Stimulated activated CD4-positive, alpha-beta T cell treated with anti-CD3 and anti-CD28 coated beads, Interleukin-1b, Interleukin-23, amount 100 ng/mL, for 1 hour (primary cell): ENCODE data around the gene RANBP9.

Experiments
- DNase-seq, 2 donors: peaks; one replicate each; pipeline ENCODE4 v3.0.0-alpha.2; 2020; ENCODE audit warnings: low read depth in 2 of 2

The RANBP9 gene

DNA sequence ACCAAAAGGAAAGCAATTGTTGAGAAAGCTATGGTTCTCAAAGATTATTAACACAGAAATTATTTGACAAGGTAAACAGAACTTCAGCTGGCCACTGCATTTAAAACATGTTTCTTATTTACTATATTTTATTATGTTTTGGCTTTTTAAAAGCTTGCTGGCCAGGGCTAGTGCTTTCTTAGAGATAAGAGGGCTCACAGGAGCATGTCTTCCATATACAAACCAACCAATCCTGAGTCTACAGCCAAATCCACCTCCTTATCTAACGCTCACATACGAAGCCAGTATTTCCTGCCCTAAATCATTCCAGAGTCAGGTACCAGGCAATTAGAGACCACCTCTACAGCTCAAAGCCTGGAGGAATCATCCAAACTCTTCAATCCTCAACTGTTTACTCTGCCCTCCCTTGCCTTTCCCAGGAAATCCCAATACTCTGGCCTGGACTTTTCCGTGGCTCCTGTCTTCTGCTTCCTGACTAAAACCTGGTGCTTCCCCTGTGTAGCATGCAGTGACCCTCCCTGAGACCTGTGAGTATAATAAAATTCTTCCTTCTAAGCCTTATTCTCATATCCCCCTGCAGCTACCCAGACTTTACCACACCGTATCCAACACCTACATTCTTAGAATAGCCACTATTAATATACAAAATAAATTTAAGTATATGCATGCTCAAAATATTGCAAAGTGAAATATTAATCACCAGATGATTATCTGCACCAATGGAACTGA, 33.2 kb downstream of the RANBP9 start:
- DNase-seq: no peak

DNA sequence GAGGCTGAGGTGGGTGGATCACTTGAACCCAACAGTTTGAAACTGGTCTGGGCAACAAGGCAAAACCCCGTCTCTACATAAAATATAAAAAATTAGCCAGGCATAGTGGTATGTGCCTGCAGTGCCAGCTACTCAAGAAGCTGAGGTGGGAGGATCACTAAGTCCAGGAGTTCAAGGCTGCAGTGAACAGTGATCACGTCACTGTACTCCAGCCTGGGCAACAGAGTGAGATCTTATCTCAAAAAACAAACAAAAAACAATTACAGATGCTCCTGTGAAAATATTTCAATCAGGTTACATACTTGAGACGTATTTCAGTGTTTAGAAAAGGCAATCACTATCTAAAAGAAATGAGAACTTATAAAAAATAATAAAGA, 33.8 kb downstream of the RANBP9 start:
- DNase-seq: no peak

DNA sequence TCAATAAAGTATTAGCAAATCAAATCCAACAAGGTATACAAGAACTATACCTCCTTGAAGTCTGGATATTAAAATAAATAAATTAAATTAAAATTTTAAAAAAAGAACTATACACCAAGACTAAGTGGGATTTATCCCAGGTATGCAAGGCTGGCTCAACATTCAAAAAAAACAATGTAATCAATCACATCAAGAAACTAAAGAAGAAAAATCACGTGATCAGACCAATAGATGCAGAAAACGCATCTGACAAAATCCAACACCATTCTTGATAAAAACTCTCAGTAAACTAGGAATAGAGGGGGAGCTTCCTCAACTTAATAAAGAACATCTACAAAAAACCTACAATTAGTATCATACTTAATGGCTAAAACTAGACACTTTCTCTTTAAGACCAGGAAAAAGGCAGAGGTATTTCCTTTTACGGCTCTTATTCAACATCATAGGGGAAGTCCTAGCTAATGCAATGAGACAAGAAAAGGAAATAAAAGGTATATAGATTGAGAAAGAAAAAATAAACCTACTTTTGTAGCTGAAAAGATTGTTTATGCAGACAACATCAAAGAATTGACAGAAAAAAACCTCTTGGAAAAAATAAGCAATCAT, 35.0 kb downstream of the RANBP9 start:
- no peak for DNase-seq

DNA sequence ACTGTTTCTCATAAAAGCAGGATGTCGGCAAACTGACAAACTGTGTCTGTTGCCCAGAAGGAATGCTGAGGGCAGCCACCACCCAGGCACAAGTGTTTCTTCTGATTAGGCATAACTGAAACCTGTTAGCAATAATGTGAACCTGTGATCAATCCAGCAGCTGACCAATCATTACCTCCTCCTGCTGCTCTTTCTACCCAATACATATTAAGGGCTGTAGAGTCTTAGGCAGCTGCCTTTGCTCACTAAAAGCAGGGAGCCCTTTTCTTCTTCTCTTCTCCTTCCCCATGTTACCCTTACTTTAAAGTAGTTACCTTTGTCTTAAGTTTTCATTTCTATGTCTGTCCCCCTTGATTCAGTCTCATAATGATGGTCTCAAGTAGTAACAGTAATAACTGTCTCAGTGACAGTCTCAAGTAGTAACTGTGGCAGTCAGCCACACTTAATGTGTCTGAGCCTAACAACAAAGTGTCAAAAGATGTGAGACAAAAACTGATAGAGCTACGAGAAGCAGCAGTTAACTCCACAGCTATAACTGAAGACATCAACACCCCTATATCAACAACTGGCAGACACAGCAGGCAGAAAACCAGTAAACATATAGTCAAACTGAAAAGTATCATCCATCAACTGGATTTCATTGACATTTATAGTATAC, 37.0 kb downstream of the RANBP9 start:
- no peak for DNase-seq

DNA sequence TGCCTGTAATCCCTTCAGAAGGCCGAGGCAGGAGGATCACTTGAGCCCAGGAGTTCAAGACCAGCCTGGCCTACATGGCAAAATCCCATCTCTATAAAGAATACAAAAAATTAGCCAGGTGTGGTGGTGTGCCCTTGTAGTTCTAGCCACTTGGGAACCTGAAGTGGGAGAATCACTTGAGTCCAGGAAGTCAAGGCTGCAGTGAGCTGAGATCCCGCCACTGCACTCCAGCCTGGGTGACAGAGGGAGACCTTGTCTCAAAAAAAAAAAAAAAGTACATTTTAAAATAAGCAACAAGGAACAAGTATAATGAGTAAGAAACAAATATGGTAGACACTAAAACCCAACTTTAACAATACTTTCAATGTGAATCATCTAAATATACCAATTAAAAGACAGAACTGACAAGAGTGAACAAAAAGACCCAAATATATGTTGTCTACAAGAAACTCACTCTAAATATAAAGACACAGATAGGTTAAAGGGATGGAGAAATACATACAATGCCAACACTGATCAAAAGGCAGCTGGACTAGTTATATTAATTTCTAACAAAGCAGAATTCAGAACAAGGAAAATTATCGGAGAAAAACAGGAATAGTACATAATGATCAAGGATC, 37.7 kb downstream of the RANBP9 start:
- no peak for DNase-seq

DNA sequence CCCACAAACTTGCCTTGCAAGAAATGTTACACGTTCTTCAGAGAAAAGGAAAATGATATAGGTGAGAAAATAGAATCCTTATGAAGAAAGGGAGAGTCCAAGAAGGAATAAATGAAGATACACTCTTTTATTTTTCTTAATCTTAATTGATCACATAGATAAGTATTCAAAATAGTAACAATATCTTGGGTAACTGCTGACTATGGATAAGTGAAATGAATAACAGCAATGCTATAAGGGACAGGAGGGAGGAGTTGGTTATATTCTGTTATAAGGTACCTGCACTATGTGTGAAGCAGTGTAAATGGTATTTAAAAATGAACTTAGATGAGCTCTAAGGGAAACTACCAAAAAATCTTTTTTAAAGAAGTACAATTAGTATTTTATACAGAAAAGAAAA, 38.3 kb downstream of the RANBP9 start:
- DNase-seq: no peak

DNA sequence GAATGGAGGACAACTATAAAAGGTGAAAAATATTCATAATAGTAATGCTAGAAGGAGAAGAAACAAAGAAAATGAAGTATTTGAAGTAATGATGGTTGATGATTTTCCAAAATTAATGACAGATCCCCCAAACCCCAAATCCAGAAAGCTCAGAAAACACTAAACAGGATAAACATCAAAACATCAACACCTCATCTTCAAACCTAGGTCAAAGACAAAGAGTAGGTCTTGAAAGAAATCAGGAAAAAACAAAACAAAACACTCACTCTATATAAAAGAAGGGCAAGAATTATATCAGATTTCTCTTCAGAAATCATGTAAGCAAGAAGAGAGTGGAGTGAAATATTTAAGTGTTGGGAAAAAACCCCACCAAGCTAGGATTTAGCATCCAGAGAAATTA, 38.7 kb downstream of the RANBP9 start:
- no peak for DNase-seq

DNA sequence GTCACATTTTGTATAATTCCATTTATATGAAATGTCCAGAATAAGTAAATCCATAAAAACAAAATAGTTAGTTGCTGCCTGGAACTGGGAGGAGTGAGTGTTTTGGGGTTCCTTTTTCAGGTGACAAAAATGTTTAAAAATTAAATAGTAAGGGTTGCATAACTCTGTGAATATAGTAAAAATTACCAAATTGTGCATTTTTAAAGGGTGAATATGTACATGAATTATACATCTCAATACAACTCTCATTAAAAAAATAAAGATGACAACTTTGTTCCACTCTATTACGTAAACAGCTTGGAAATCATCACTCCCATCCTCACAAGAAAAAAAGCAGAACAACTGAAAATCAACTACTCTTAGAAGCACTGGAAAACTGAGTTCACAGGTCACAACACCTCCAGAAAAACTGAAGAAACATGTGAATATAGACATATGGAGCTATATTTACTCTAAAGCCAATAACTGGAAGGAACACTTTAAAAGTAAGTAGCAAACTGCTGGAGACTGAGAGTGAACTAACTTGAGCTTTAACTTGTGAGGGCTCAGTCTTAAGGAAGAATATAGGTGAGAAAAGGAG, 40.0 kb downstream of the RANBP9 start:
- DNase-seq: no peak

DNA sequence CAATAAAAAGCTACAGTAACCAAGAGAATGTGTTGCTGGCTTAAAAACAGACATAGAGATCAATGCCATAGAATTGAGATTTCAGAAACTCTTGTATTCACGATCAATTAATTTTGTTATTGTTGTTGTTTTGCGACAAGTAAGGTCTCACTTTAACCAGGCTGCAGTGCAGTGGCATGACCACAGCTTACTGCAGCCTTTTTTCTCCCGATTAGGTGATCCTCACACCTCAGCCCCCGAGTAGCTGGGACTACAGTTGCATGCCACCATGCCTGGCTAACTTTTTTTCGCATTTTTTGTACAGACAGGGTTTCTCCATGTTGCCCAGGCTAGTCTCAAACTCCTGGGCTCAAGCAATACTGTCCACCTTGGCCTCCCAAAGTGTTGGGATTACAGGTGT, 42.2 kb downstream of the RANBP9 start:
- DNase-seq: no peak

DNA sequence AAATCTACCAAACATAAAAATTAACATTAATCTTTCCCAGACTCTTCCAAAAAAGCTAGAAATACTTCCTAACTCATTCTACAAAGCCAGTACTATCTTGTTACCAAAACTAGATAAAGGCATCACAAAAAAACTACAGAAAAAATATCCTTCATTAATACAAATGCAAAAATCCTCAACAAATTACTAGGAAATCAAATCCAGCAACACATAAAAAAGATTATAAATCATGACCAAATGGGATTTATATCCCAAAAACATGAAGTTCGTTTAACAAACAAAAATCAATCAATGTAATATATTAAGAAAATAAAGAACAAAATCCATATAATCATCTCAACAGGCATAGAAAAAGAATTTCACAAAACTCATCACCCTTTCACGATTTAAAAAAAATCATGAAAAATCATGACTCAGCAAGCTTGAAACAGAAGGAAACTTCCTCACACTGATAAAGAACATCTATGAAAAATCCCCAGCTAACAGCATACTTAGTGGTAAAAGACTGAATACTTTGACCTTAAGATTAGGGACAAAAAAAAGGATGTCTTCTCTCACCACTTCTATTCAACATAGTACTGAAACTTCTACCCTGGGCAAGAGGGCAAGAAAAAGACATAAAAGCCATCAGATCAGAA, 43.2 kb downstream of the RANBP9 start:
- DNase-seq: no peak

DNA sequence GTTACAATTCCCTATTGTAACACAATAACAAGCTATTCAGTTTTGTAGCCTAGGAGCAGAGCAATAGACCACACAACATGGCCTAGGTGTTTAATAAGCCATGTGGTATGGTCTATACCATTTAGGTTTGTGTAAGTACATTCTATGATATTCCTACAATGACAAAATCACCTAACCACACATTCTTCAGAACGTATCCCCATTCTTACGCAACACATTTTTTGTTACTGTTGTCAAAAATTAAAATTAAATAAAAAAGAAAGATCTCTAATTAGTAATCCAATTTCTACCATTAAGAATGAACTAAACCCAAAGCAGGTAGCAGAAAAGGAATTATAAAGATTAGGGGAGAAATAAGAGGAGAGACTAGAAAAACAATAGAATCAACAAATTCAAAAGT, 44.0 kb downstream of the RANBP9 start:
- no peak for DNase-seq

DNA sequence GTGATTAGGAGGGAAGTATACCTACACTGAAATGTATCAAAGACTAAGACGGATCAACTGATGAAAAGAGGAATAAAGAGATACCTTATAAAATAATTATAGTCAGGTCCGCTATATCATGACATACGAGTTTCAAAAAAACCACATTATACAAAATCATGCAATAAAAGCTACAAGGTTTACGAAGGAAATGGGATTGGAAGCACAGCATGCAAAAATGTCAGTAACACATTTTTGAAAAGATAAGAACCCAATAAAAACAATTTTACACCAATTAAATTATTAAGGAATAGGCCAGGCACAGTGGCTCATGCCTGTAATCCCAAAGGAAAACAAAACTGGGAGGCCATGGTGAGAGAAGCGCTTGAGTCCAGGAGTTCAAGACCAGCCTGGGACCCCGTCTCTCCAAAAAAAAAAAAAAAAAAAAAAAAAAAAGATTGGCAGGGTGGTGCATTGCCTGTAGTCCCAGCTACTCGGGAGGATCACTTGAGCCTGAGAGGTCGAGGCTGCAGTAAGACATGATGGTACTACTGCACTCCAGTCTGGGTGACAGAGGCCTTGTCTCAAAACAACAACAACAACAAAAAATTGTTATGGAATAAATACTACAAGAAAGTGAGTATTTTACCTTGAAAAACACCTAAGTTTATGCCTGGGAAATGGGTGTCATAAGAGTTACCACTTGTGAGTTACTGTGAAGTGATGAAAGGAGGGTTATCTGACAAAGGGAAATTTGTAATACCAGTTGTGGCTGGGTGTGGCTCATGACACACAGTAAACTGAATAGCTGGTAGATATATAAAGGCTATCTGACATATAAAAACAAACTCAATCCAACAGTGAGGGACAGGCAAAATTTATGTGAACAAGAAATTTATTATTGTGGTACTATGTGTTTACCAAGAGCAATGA, 45.2 kb downstream of the RANBP9 start:
- DNase-seq: no peak

DNA sequence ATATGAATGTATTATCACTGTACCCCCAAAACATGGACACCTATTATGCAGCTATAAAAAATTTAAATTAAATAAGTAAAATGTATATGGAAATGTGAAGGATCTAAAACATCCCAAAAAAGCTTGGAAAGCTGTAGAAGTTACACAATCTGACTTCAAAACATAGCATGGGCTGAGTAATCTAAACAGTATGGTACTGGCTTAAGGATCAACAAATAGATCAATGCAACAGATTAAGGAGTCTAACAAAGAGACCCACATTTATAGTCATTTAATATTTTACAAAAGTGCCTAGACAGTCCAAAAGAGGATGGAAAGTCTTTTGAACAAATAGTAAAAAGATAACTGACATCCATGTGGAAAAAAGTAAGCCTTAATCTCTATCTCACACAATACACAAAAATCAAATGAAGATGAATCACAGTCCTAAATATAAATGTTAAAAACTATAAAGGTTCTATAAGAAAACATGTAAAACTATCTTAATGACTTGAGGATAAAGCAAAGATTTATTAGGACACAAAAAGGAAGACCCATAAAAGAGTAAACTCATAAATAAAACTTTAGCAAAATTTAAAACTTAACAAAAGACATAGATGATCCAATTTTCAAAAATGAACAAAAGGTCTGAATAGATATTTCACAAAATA, 46.8 kb downstream of the RANBP9 start:
- no peak for DNase-seq

DNA sequence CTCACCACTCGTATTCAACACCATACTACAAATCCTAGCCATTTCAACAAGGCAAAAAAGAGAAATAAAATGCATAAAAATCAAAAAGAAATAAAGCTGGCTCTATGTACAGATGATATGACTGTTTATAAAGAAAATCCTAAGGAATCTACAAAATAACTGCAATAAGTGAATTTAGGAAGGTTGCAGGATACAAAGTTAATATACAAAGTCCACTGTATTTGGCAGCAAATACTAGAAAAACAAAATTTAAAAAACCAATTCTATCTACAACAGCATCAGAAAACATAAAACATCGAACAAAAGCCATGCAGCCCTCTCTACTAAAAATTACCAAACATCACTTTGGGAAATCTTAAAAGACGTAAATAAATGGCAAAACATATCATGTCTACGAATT, 47.6 kb downstream of the RANBP9 start:
- DNase-seq: no peak

DNA sequence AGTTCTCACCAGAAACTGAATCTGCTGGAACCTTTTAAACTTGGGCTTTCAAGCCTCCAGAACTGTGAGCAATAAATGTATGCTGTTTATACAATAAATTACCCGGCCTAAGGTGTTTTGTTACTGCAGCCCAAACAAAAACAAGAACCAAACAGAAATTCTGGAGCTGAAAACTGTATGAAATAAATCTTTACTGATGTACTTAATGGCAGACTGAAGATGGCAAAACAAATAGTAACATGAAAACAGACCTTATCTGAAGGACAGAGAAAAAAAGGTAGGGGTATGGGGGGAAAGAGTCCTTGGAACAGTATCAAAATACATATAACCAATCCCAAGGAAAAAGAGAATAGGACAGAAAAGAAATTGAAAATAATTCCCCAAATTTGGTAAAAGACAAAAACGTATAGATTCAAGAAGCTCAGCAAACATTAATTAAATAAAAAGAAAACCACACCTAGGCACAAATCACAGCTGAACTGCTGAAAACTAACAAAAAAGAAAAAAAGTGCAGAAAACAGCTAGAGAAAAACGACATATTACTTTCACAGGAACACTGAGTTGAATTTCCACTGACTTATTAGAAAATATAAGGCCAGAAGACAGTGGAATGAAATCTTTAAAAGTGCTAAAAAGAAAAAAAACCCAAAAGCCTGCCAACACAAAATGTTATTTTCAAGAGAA, 48.8 kb downstream of the RANBP9 start:
- DNase-seq: no peak

DNA sequence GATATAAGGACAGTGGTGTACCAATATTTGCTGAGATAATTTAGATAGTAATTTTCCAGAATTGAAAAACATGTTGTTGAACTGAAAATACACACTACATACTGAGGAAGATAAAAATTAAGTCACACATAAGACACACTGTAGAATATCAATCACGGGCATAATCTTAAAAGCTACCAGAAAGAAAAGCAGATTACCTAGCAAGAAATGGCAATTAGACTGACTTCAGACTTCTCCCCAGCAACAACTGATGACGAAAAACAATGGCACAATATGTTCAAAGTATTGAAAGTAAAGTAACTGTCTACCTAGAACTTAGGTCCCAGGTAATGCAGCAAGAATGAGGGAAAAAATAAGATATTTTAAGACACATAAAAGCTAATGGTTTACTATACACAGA, 50.0 kb downstream of the RANBP9 start:
- DNase-seq: no peak

DNA sequence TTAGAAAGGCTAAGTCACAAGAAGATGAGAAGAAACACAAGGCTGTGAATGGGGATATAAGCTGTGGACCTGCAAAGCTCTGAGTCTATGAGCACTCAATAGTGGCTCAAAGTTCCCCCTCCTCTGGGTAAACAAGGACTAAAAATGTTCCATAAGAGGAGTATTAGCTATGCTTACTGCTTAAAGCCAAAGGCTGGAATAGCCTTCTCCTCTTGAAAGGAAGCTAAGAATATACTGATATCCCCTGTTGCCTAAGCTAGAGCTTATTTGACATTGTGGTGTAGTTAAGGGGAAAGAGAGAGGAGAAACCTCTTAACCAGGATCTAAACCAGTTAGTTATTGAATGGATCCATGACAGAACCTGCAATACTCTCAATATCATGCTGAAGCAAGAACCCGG, 50.7 kb downstream of the RANBP9 start:
- DNase-seq: no peak

DNA sequence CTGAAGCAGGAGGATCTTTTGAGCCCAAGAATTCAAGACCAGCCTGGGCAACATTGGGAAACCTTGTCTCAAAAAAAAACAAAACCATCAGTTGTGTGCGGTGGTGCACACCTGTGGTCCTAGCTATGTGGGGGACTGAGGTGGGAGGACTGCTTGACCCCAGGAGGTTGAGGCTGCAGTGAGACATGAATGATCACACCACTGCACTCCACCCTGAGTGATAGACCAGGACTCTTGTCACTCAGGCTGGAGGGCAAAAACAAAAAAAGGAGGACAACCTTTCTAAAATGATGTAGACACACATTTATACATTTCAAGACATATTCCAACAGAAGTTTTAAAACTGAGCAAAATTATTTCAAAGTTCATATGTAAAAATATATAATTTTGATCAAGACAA, 51.4 kb downstream of the RANBP9 start:
- DNase-seq: no peak

DNA sequence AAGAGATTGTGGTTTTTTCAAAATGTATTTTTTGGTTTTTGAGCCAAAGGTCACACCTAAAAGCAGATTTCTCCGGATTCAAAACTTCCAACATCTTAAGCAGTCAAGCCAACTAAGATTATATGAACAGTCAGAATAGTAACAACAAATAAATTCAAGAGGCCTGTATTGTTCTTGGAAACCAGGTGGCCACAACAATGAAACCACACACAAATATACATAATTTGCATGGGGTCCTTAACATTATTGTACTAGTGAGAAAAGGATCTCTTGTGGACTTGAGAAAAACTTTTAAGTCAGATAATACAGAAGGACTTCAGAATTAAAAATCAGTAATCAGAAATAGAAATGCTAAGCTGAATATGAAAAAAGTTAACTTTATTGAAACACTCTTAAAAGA, 55.9 kb downstream of the RANBP9 start:
- no peak for DNase-seq

DNA sequence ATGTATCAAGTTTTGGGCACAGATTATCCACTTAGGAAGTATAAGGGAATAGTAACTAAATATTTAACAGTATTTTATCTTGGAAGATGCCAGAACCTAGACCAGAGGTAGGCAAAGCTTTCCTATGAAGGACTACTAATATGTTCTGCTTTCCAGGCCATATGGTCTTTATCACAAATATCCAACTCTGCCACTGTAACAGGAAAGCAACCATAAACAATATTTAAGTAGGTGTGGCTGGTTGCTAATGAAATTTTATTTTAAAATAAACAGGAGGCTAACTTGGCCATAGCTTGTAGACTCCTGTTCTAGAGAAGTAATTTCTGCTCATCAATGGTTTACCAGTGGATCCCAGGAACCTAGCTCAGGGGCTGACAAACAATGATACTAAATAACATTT, 57.1 kb downstream of the RANBP9 start:
- DNase-seq: no peak
